NCI-H1436 treated with DMSO at 0.1 percent for 48 hours (cell line): ENCODE results near the gene RNASE4.
"Not testable (repeated sequence)": the region's sequence is repeated elsewhere in the genome, so short reads cannot be mapped to it uniquely, and the experiment has no call there.

Experiments used
- DNase-seq: peaks from one replicate; lab custom pipeline; 2025; lab: John Stamatoyannopoulos, UW

RNASE4 gene, protein sequence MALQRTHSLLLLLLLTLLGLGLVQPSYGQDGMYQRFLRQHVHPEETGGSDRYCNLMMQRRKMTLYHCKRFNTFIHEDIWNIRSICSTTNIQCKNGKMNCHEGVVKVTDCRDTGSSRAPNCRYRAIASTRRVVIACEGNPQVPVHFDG

DNA sequence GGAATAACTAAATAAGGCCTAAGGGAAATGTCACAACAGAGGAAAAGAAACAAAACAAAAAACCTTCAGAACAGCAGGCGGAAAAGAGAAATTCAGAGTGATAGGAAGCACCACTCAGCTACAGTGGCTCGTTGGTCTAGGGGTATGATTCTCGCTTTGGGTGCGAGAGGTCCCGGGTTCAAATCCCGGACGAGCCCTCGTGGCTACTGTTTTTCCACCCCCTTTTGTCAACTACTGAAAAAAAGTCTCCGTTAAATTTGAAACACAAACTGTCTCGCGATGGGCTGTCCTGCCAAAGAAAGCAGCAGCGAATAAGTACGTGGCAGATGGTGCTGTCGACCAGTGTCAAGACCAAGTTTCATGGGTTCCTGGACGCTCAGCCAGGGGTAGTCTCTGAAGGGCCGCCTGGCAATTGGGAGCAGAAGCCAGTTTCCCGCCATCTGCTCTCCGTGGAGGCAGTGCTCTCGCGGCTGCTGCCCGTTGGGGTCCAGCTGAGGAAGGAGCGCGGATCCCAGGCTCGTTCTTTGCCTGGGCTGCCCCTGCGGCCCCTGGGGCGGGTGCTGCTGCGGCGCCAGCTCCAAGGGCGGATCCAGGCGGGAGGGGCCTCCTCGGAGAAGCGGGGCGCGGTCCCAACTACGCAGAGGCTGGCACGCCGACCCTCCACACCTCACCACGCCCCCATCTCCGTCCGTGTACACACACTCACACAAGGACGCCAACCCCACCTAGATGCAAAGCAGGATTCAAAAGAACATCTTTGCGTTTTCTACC lies at the start of gene RNASE4:
Gene RNASE4, plus strand, starts transcription at position 670 of the 771 bp plus-strand sequence. CDS start 14,812 bp downstream, outside the sequence.
- DNase-seq = no peak

DNA sequence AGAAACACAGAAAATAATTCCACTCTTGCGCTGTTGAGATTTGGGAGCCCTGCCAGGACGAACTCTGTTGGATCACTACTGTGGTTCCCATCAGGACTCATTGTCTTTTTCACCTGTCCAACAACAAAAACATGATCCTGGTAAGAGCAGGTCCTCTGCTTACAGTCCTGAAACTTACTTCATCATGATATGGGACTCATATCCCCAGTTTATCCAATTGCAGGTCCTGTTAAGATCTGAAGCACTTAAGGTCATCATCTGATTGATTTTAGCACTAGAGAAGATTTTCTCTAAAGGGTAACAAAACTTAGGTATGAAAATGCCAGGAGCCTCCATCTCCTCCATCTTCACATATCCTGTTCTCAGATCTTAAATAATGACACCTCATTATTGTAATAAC lies 42.8 kb upstream of the RNASE4 start, which contains the start of gene OR6S1:
Gene OR6S1, minus strand, starts transcription at position 101 of the 400 bp plus-strand sequence. Its CDS starts 0 bp downstream, at position 101.
- DNase-seq = no peak

DNA sequence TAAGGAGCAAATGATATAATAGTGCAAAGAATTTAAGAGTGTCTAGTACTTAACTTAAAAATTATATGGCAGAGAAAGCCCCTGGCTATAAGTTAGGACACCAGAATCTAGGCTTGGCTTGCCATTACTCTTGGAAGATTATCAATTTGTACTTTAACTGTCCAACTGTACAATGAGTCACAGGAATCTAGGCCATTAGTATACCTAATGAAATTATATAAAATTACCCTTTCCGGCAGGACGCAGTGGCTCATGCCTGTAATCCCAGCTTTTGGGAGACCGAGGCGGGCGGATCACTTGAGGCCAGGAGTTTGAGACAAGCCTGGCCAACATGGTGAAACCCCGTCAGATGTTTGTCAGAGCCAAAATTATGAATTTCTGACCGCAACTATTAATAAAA lies 42.2 kb upstream of the RNASE4 start:
- DNase-seq = no peak

DNA sequence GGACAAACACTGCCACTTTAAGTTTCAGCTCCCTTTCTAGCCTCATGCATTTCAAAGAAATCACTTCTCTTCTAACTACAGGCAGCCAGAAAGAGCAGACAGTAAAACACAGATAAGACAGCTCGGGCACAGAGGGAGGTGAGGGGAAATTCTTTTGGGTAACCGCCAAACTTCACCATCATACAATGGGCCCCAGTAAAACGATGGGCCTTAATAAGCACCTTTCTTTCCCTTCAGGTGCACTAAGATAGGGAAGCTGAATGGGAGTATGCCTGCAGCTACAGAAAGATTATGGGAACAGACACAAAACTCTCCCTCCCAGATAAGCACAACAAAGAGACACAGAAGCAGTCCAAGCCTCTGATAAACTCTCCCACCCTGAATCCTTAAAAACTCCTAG lies 41.6 kb upstream of the RNASE4 start:
- not testable (repeated sequence) for DNase-seq

DNA sequence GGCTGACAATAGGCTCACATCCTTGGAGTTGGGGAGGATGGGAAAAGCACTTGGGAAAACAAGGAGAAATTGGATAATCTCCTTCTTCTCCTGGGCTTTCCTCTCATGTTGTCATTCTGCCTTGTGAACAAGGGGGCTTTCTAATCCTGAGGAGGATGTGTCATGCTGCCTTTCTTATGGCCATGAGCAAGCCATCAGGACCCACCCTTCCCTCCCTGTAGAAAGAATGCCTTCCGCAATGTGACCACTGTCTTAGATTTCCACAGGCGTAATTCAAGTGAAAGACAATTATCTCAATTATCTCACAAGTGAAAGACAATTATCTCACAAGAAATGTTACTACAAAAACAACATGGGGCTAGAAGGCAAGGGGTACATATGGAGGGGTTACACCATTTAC lies 39.8 kb upstream of the RNASE4 start:
- DNase-seq = no peak

DNA sequence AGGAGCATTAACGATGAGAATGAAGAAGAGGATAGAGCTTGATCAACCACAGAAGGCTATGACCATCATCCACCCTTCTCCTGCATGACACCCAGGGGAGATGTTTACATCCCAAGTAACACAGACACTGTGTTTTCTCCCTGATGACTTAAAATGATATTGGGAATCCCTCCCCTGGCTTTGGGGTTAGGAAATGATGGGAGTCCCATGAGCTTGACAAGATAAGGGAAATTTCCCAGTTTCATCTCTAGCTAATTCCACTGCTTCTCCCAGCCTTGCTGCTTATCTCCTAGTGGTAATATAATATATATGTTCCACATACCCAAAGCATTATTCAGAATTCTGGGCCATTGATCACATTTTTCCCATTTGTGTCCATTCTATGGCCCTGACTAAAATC lies 38.9 kb upstream of the RNASE4 start:
- DNase-seq = no peak

DNA sequence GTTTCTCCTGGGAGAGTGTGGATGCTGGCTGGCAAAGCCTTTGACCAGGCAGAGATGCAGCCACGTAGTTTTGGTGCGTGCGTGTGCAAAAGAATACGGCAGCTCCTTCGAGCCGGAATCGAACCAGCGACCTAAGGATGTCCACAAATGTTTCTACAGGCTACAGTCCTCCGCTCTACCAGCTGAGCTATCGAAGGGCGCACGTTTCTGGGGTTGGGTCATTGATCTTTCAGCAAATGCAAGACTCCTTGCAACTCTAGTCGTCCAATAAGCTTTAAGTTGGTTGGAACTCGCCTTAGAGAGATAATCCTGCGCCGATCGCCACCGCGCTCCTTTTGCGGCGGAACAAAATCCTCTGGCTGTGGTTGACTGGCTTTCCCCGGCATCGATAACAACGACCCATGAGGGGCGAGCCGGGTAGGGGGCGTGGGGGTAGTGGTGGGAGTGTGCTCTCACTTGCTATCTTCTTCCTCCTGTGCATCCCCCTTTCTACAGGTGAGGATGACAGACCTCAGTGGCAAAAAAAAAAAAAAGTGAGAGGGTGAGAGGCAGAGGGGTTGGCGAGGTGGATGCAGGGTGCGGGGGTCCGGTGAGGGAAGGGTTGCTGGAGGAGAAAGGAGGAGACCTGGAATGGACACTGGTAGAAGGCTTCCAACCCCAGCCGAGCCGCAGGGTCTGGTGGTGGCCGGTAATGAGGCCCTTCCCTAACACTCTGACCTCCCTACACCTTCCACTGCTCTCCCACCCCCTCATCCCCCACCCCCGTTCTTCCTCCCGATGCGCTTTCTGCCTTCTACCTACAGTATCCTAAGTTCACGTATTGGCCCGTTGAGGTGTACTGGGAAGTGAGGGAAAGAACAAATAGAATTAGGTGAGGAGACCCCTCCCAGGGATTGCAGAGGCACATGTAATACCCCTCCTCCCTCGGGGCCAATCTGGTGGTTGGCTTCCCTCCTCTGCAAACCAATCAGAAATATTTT lies 31.1 kb upstream of the RNASE4 start:
- DNase-seq = no peak

DNA sequence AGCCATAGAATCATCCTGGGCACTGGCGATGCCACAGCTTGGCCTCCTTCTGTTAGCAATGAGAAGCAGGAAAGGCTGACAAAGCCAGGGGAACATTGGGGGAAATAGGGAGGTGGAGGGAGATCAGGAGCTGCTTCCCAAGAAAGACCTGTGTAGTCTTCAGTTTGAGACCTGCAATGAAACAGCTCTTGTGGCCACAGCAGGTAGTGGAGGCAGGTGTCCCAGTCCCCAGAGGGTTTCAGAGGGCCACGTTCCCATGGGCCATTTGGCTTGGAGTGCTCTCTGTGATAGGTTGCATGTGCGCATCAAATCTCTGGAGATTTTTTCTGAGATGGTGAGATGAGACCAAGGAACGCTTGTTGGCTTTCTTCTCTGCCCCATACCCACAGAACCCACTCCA lies 28.5 kb upstream of the RNASE4 start:
- no peak for DNase-seq

DNA sequence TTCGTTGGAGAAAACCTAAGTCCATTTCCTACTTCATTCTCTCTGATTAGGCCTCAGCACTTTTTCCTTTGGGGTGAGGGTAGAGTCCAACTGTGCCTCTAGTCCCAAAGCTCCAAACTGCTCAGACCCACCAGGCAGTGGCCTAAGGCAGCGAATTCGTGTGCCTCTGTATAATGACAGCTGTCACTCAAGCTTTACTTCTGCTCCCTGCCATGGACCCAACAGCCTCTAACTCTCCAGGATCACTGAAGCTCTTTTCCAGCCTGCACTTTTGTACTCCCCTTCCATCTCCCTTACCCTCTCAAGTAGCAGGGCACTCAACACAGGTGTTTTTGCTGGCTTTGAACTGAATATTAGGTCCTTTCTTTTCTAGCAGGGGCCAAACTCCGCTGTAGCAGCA lies 28.1 kb upstream of the RNASE4 start:
- no peak for DNase-seq

DNA sequence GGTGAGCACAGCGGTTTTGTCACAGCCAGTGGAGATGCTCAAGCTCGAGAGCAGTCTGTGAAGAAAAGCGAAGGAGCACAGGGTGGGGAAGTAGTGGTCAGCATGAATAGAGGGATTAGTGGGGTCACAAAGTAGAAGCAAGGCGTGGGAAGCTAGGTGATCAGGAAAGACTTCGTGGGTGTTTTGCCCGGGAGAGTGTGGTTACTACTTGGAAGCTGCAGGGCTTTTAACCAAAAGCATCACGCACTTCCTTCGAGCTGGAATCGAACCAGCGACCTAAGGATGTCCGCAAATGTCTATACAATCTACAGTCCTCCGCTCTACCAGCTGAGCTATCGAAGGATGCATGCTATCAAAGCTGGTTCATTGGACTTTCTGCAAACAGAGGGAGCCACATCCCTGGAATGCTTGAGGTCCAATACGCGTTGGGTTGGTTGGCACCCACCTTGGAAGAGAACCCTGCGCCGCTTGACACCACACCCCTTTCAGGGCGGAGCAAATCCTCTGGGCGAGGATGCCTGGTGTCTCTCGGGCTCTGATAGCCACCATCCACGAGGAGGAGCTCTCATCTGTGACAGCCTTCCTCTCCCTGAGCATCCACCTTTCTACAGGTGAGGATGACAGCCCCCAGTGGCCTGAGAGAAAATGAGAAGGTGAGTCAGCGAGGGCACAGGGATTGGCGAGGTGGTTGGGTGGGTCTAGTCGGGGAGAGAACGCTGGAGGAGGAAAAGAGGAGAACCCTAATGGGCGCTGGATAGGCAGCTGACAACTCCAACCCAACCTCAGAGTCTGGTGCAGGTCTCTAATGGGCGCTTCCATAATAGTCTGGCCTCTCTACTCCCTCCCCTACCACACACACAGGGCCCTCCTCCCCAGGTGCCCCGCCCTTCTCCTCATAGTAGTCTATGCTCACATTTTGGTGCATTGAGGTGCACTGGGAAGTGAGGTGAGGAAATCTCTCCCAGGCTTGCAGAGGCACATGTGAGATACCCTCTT lies 26.8 kb upstream of the RNASE4 start:
- no peak for DNase-seq

DNA sequence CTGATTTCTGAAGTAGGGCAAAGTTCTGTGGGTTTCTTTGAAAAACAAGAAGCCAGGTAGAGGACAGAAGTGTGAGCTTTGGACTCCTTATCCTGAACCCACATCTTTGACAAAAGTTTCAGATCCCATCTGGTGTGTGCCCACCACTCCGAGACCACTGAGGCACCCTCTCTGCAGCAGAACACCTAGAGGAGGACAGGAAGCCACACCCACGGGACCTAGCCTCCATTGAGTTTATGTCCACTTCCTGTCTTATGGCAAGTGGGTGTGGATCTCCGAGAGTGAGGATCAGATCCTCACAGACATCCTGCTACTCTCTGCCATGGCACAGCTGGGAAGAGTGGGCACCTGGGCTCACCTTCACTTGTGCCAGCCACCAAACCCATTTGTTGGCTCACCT lies 26.1 kb upstream of the RNASE4 start:
- no peak for DNase-seq

DNA sequence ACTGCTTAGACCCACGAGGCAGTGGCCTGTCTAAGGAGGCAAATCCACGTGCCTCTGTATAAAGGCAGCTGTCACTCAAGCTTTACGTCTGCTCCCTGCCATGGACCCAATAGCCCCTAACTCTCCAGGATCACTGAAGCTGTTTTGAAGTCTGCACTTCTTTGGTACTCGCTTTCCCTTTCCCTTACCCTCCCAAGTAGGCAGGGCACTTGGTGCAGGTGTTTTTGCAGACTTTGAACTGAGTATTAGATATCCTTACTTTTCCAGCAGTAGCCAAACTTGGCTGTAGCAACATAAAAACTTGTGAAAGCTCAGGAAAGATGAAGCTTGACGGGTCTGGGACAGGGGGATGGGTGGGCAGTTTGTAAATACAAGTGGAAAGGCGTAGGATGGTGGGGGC lies 25.0 kb upstream of the RNASE4 start:
- DNase-seq = no peak

DNA sequence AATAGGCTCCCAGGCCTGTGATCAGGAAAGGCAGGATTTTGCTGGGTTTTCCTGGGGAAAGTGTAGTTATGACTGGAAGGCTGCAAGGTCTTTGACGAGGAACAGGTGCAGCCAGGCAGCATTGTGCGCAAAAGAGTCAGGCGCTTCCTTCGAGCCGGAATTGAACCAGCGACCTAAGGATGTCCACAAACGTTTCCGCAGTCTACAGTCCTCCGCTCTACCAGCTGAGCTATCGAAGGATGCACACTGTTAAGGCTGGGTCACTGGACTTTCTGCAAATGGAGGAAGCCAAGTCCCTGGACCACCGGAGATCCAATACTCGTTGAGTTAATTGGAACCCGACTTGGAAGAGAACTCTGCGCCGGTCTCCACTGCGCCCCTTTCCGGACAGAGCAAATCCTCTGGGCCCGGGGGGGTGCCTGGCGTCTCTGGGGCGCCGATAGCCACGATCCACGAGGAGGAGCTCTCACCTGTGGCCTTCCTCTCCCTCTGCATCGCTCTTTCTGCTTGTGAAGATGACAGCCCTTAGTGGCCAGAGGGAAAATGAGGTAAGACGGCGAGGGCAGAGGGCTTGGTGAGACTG lies 24.5 kb upstream of the RNASE4 start:
- DNase-seq = no peak

DNA sequence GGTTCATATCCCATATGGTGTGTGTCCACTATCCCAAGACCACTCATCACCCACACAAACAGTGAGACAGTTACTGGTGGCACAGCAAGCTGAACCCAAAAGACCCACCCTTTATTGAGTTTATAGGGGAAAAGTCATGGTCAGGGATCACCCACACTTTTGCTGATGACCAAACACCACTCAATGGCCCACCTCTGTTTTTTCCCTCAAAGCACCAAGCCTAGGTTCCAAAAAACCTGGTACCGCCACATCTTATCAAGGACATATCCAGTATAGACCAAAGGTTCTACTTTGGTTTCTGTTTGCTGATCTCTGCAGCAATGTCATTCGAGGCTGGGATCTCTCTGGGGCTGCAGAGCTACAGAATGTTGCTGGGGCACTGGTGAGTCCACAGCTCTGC lies 23.2 kb upstream of the RNASE4 start:
- DNase-seq = no peak

DNA sequence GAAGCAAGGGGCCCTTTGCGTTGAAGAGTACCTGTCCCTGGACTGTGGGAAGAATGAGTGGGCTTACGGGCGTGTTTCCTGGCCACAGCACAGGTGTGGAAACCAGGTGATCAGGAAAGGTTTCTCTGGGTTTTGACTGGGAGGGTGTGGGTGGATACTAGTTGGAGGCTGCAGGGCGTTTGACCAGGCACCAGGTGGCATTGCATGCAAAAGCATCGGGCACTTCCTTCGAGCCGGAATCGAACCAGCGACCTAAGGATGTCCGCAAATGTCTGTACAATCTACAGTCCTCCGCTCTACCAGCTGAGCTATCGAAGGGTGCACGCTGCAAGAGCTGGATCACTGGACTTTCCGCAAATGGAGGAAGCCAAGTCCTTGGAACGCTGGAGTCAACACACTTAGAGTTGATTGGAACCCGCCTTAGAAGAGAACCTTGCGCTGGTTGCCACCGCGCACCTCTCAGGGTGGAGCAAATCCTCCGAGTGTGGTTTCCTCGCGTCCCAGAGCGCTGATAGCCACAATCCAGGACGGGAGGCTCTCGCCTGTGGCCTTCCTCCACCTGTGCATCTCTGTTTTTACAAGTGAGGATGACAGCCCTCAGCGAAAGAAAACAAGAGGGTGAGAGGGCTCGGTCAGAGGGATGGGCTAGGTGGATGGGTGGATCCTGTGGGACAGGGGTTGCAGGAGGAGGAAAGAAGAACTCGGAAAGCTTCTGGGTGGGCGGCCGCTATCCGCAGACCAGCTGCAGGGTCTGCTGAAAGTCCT lies 21.2 kb upstream of the RNASE4 start:
- no peak for DNase-seq

DNA sequence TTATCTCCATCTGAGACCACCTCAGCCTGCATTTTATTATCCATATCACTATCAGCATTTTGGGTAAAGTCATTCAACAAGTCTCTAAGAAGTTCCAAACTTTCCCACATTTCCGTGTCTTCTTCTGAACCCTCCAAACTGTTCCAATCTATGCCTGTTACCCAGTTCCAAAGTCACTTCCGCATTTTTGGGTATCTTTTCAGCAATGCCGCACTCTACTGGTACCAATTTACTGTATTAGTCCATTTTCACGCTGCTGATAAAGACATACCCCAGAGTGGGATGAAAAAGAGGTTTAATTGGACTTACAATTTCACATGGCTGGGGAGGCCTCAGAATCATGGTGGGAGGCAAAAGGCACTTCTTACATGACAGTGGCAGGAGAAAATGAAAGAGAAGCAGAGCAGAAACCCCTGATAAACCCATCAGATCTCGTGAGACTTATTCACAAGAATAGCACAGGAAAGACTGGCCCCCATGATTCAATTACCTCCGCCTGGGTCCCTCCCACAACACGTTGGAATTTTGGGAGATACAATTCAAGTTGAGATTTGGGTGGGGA lies 17.9 kb upstream of the RNASE4 start:
- DNase-seq = not testable (repeated sequence)

DNA sequence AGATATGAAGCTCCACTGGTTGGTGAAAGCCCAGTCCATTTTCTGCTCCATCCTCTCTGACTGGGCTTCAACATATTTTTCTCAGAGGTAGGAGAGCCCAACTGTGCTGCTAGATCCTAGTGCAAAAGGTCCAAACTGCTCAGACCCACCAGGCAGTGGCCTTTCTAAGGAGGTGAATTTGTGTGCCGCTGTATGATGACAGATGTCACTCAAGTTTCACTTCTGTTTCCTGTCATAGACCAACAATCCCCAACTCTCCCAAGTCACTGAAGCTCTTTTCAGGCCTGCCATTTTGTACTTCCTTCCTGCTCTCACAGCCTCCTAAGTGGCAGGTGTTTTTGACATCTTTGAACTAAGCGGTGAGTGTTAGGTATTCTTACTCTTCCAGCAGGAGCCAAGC lies 16.4 kb upstream of the RNASE4 start:
- DNase-seq = no peak

DNA sequence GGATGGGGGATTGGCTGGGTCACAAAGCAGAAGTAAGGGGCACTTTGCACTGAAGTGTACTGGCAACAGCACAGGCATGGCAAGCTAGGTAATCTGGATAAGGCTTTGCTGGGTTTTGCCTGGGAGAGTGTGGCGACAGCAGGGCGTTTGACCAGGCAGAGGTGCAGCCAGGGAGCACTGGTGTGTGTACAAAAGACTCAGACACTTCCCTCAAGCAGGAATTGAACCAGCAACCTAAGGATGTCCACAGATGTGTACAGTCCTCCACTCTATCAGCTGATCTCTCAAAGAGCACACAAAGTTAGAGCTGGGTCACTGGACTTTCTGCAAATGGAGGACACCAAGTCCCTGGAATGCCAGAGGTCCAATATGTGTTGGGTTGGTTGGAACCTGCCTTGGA lies 15.4 kb upstream of the RNASE4 start:
- no peak for DNase-seq

DNA sequence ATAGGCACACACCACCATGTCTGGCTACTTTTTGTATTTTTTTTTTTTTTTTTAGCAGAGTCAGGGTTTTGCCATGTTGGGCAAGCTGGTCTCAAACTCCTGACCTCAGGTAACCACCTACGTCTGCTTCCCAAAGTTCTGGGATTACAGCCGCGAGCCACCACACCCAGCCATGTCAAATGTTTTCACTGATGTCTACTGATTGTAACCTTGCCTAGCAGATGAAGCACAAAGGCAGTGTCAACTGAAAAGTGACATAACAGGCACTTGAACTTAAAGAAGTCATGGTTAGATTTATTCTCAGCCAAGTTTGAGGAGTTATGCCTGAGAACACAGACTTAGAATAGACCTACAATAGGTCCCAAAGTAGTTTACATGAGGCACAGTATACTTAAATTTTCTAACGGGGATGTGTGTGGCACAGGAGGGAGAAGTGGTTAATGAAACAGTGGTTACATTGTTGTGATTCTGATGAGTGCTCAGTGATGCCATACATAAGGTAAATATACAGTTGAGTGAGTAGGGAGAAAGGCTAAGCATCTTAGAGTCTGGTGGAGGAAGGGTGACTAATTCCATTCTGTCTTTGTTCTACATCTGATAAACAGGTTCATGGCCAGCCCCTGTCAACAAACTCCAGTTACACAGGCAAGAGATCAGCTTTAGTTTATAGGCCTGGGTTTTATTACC lies 12.6 kb upstream of the RNASE4 start:
- DNase-seq = no peak
